Thyroid gland (tissue), 4 donors: ENCODE data around the gene CALCOCO2.

Source experiments
- CTCF ChIP-seq, 6 experiments: fragments of 200-600 bp in 3 of 6; fragments of 450-650 bp in 3 of 6; sonication (generic) in 3 of 6; IDR thresholded peaks; one replicate each; pipeline ENCODE4 v1.5.1; 2016 to 2019; ENCODE audit warnings: antibody characterized with exemption in 6 of 6, mild to moderate bottlenecking in 2 of 6, inconsistent platforms in 1 of 6, moderate library complexity in 1 of 6
- POLR2A ChIP-seq, 2 donors: fragments of 450-650 bp; IDR thresholded peaks; one replicate each; pipeline ENCODE4 v1.6.1; 2017; ENCODE audit warnings: antibody characterized with exemption in 2 of 2, mild to moderate bottlenecking in 2 of 2, moderate library complexity in 1 of 2

GRCh38 chr17:48816774-48817590 lies 13.9 kb upstream of the CALCOCO2 start, which contains the start of gene TTLL6:
- no peak for TF ChIP-seq CTCF (IDR thresholded peaks at IDR 0.05)
- no peak for TF ChIP-seq POLR2A (IDR thresholded peaks at IDR 0.05)
